AG04450 (cell line): ENCODE results near the gene COL23A1. TPM values are rescaled to one million over a fixed set of nuclear protein-coding genes. Genes with fewer than 3 reads are reported as not detected.

ENCODE experiments used
- CTCF ChIA-PET: fragments of 300-600, 350-600 bp; formaldehyde crosslinking; extraction: SDS; loops from one replicate; lab custom pipeline; 2022; ENCODE audit warnings: antibody characterized with exemption, inconsistent platforms; lab: Charles Lee
- POLR2A ChIA-PET: fragments of 350-600 bp; formaldehyde crosslinking; extraction: SDS; loops from one replicate; lab custom pipeline; 2021; ENCODE audit warnings: antibody characterized with exemption, inconsistent platforms; lab: Yijun Ruan, JAX
- DNase-seq: peaks from one replicate; pipeline ENCODE4 v3.0.0-alpha.2; 2011; ENCODE audit warnings: low read depth, low spot score
- H3K27ac ChIP-seq: one replicate; pipeline ENCODE4 v1.5.1; 2012; ENCODE audit warnings: low read depth, low read length, control low read depth
- H3K27me3 ChIP-seq: one replicate; pipeline ENCODE4 v1.6.0; 2012; ENCODE audit warnings: low read length; ENCODE audit not compliant: control insufficient read depth, insufficient read depth
- H3K4me3 ChIP-seq: 2 replicates; pipeline ENCODE4 v1.5.1; 2011; ENCODE audit warnings: mild to moderate bottlenecking, low read depth, low read length, control low read depth
- H3K9me3 ChIP-seq: 2 replicates; pipeline ENCODE4 v1.5.1; 2012; ENCODE audit warnings: low read length; ENCODE audit not compliant: control insufficient read depth, insufficient read depth
- polyA plus RNA-seq: library from polyadenylated mRNA; depleted of rRNA; stranded (reverse); fragments of >200 nt; gene quantifications from 2 replicates; pipeline ENCODE4 v1.2.3, GENCODE V29; 2011
- TF ChIP-seq, protein P1 (sequence below): IDR thresholded peaks from 2 replicates; pipeline ENCODE4 v1.5.1; 2011; ENCODE audit warnings: low read depth, low read length, control low read depth, inconsistent platforms

The COL23A1 gene
- polyA plus RNA-seq, 1 experiment = not detected

- no peaks in the 10 kb centered on the region for H3K27me3 ChIP-seq
- DNase-seq = no peak
- no peak overlapping the region for H3K4me3 ChIP-seq
- TF ChIP-seq, protein P1, sequence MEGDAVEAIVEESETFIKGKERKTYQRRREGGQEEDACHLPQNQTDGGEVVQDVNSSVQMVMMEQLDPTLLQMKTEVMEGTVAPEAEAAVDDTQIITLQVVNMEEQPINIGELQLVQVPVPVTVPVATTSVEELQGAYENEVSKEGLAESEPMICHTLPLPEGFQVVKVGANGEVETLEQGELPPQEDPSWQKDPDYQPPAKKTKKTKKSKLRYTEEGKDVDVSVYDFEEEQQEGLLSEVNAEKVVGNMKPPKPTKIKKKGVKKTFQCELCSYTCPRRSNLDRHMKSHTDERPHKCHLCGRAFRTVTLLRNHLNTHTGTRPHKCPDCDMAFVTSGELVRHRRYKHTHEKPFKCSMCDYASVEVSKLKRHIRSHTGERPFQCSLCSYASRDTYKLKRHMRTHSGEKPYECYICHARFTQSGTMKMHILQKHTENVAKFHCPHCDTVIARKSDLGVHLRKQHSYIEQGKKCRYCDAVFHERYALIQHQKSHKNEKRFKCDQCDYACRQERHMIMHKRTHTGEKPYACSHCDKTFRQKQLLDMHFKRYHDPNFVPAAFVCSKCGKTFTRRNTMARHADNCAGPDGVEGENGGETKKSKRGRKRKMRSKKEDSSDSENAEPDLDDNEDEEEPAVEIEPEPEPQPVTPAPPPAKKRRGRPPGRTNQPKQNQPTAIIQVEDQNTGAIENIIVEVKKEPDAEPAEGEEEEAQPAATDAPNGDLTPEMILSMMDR = no peak
- ChIA-PET POLR2A (no interaction called here), CTCF (no interaction called here)
- peaks cover 86% of the 10 kb centered on the region for H3K9me3 ChIP-seq
- no peak overlapping the region for H3K27ac ChIP-seq
Measured at GRCh38 chr5:178527458-178528307, 62.5 kb downstream of the COL23A1 start.

GRCh38 chr5:178526773-178527457 is 63.3 kb downstream of the COL23A1 start:
- H3K9me3 ChIP-seq = peaks cover 83% of the 10 kb centered on the region
- ChIA-PET CTCF (no interaction called here), POLR2A (no interaction called here)
- H3K4me3 ChIP-seq = no peak overlapping the region
- no peak for DNase-seq
- H3K27ac ChIP-seq = no peak overlapping the region
- H3K27me3 ChIP-seq = no peaks in the 10 kb centered on the region
- TF ChIP-seq, protein P1 = no peak

DNA sequence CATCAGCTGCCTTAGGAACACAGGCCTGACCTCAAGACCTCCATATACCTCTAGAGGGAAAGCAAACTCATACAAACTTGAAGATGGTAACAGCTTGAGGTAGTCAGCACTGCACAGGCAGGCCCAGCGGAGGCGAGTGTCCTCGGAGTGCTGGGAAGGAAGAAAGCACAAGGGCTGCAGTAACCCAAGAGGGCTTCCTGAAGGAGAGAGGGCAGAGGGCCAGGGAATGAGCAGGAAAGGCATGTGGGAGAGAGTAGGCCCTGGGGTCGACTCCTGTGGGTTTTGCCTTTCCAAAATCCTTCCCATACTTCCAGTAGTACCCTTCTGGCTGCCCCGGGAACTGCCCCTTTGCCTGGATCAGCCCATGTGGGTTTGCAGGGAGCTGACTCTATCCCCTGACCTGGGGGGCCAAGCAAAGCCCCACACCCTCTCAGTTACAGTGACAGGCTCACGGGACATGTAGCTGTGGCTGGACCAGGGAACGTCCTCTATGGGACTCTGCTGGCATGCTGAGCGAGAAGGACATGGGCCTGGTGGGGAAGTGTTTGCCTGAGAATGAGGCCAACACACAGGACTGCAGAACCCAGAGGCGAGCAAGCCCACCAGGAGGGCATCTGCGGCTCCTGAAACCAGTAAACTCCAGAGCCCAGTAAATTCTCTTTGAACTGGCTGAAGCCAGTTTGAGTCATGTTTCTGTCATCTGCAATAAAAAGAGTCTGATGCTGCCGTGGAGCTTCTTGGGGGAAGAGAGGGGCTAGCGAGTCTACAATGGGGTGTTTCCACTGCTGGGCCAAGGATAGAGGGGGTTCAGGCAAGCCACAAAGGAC is 64.1 kb downstream of the COL23A1 start:
- Histone ChIP-seq H3K27me3 (no peaks in the 10 kb centered on the region), H3K9me3 (peaks cover 78% of the 10 kb centered on the region), H3K27ac (no peak overlapping the region), H3K4me3 (no peak overlapping the region)
- ChIA-PET POLR2A (interaction anchor here (0.5 kb wide), 1 partner anchor 102 kb away, joined by 3 read pairs; no protein-coding TSS in a partner anchor), CTCF (no interaction called here)
- DNase-seq = no peak
- TF ChIP-seq, protein P1 = no peak

- no peak for DNase-seq
- no peak overlapping the region for H3K27ac ChIP-seq
- TF ChIP-seq, protein P1 = no peak
- ChIA-PET CTCF (no interaction called here), POLR2A (no interaction called here)
- no peak overlapping the region for H3K4me3 ChIP-seq
- H3K27me3 ChIP-seq = no peaks in the 10 kb centered on the region
- H3K9me3 ChIP-seq = peaks cover 73% of the 10 kb centered on the region
Measured at GRCh38 chr5:178524093-178524882, 65.9 kb downstream of the COL23A1 start.
